Keratinocyte (primary cell): Measurements from ENCODE around the gene HLX. TPM values are rescaled to one million over a fixed set of nuclear protein-coding genes. Genes with fewer than 3 reads are reported as not detected.
A peak's percentile ranks its signal among the peaks of the same experiment; 100 is the strongest.

Experiments
- DNase-seq: peaks from one replicate; pipeline ENCODE4 v3.0.0-alpha.2; 2011; ENCODE audit warnings: low read depth, missing footprints, low spot score
- FAIRE-seq: peaks from 2 replicates; lab custom pipeline; 2011; peaks lifted over from hg19 to GRCh38; lab: Jason Lieb, UNC
- H2AFZ ChIP-seq: 2 replicates; pipeline ENCODE4 v1.6.0; 2012; ENCODE audit warnings: low read length, control low read depth, inconsistent platforms; ENCODE audit not compliant: control insufficient read depth
- H3K27ac ChIP-seq: 2 replicates; pipeline ENCODE4 v1.5.1; 2011; ENCODE audit warnings: low read length; ENCODE audit not compliant: control insufficient read depth, insufficient read depth
- H3K27me3 ChIP-seq: 3 replicates; pipeline ENCODE4 v1.6.0; 2011; ENCODE audit warnings: low read length; ENCODE audit not compliant: control insufficient read depth, insufficient read depth; ENCODE audit errors: extremely low read depth
- H3K36me3 ChIP-seq, 2 experiments: 2 replicates in 1 of 2; 3 replicates in 1 of 2; pipeline ENCODE4 v1.5.1; 2011; ENCODE audit warnings: low read length in 2 of 2, mild to moderate bottlenecking in 1 of 2; ENCODE audit not compliant: control insufficient read depth in 2 of 2, insufficient read depth in 2 of 2; ENCODE audit errors: extremely low read depth in 1 of 2
- H3K4me1 ChIP-seq: 3 replicates; pipeline ENCODE4 v1.5.1; 2011; ENCODE audit warnings: low read length; ENCODE audit not compliant: control insufficient read depth, insufficient read depth; ENCODE audit errors: extremely low read depth
- H3K4me2 ChIP-seq: 3 replicates; pipeline ENCODE4 v1.6.0; 2011; ENCODE audit warnings: low read depth, low read length; ENCODE audit not compliant: control insufficient read depth, insufficient read depth; ENCODE audit errors: extremely low read depth
- H3K4me3 ChIP-seq, 3 experiments: fragments of 200-600 bp in 1 of 3; sonication (generic) in 1 of 3; 2 replicates in 2 of 3; 3 replicates in 1 of 3; pipeline ENCODE4 v1.5.1; 2011 to 2016; ENCODE audit warnings: low read length in 3 of 3, mild to moderate bottlenecking in 3 of 3, control low read depth in 2 of 3, inconsistent platforms in 1 of 3, low read depth in 1 of 3, mixed read lengths in 1 of 3, mixed run types in 1 of 3, moderate library complexity in 1 of 3; ENCODE audit not compliant: control insufficient read depth in 2 of 3, insufficient read depth in 2 of 3; ENCODE audit errors: extremely low read depth in 1 of 3
- H3K79me2 ChIP-seq: 2 replicates; pipeline ENCODE4 v1.6.0; 2012; ENCODE audit warnings: low read length; ENCODE audit not compliant: control insufficient read depth, insufficient read depth
- H3K9ac ChIP-seq: 3 replicates; pipeline ENCODE4 v1.6.0; 2011; ENCODE audit warnings: low read length; ENCODE audit not compliant: control insufficient read depth, insufficient read depth; ENCODE audit errors: extremely low read depth
- H3K9me1 ChIP-seq: 3 replicates; pipeline ENCODE4 v1.6.0; 2011; ENCODE audit warnings: low read length; ENCODE audit not compliant: control insufficient read depth, insufficient read depth; ENCODE audit errors: extremely low read depth
- H3K9me3 ChIP-seq: 2 replicates; pipeline ENCODE4 v1.5.1; 2012; ENCODE audit warnings: low read depth, low read length; ENCODE audit not compliant: control insufficient read depth
- H4K20me1 ChIP-seq: 3 replicates; pipeline ENCODE4 v1.6.0; 2011; ENCODE audit warnings: low read length; ENCODE audit not compliant: control insufficient read depth, insufficient read depth; ENCODE audit errors: extremely low read depth
- CTCF ChIP-seq, 3 experiments: IDR thresholded peaks in 1 of 3; conservative IDR thresholded peaks in 1 of 3; optimal IDR thresholded peaks in 1 of 3; 2 replicates in 2 of 3; 3 replicates in 1 of 3; pipeline versions ENCODE3 to v1.5.1; 2011; ENCODE audit warnings: low read length in 3 of 3, mild to moderate bottlenecking in 3 of 3, moderate library complexity in 2 of 3, control low read depth in 1 of 3, inconsistent platforms in 1 of 3; ENCODE audit not compliant: insufficient read depth in 2 of 3; ENCODE audit errors: extremely low read depth in 1 of 3
- EZH2 ChIP-seq: IDR thresholded peaks from one replicate; pipeline ENCODE4 v1.6.1; 2012; ENCODE audit warnings: inconsistent platforms, mild to moderate bottlenecking, low read length, moderate library complexity
- dilution Hi-C: fragments of 300-500 bp; cut with MboI; formaldehyde crosslinking; loops from one replicate; pipeline ENCODE4 v1.7.0; 2020; ENCODE audit warnings: low sequenced_read_pairs; ENCODE audit not compliant: extremely low pct_ligation_motif_present
- polyA plus RNA-seq, 5 experiments: library from polyadenylated mRNA; depleted of rRNA in 3 of 5; stranded (reverse) in 3 of 5; stranded (forward) in 1 of 5; unstranded in 1 of 5; fragments of >200 nt; gene quantifications; 1 replicate in 1 of 5; 2 replicates in 3 of 5; 3 replicates in 1 of 5; pipeline versions ENCODE4 v1.2.1 to v1.2.3, GENCODE V29; 2011 to 2012; ENCODE audit warnings: missing spikeins in 2 of 5, low read depth in 1 of 5, low replicate concordance in 1 of 5

The HLX gene
- polyA plus RNA-seq, 1 donor (not counting 4 experiments of a cell fraction or from before 2014, with no cell fraction given), result not detected

GRCh38 chr1:220880362-220880670 lies 1.1 kb downstream of the HLX start:
- H3K4me3 ChIP-seq, result peak overlapping the region in 1 of 3 experiments; percentile 7
- no peaks in the 10 kb centered on the region for H4K20me1 ChIP-seq
- FAIRE-seq (no peak), DNase-seq (no peak)
- peak overlapping the region; percentile 69 for H3K4me2 ChIP-seq
- TF ChIP-seq EZH2 (no peak), CTCF (optimal IDR thresholded peaks at IDR 0.05 in 1 of 3, IDR thresholded peaks at IDR 0.05 in 1 of 3, conservative IDR thresholded peaks at IDR 0.05 in 1 of 3; ENCODE audit: extremely low read depth in 1 of 3, insufficient read depth in 2 of 3, low read length in 3 of 3) (no peak)
- H2AFZ ChIP-seq, result no peak overlapping the region
- peaks cover 2% of the 10 kb centered on the region for H3K9me3 ChIP-seq
- H3K36me3 ChIP-seq, result no peaks in the 10 kb centered on the region
- peaks cover 10% of the 10 kb centered on the region for H3K4me1 ChIP-seq
- H3K27me3 ChIP-seq, result peaks cover 96% of the 10 kb centered on the region
- H3K79me2 ChIP-seq, result no peaks in the 10 kb centered on the region
- no peak overlapping the region for H3K27ac ChIP-seq
- no peak overlapping the region for H3K9ac ChIP-seq
- H3K9me1 ChIP-seq, result no peaks in the 10 kb centered on the region
- dilution Hi-C loops, result no loop called here

GRCh38 chr1:220880726-220881506 lies 1.7 kb downstream of the HLX start:
- Histone ChIP-seq H3K27ac (no peak overlapping the region), H4K20me1 (no peaks in the 10 kb centered on the region), H3K4me1 (peaks cover 10% of the 10 kb centered on the region), H2AFZ (no peak overlapping the region), H3K4me2 (peak overlapping the region; percentile 49), H3K9ac (no peak overlapping the region), H3K36me3 (no peaks in the 10 kb centered on the region), H3K79me2 (no peaks in the 10 kb centered on the region), H3K4me3 (peak overlapping the region in 1 of 3 experiments; percentile 19), H3K27me3 (peaks cover 100% of the 10 kb centered on the region), H3K9me1 (no peaks in the 10 kb centered on the region), H3K9me3 (peaks cover 2% of the 10 kb centered on the region)
- DNase-seq, result no peak
- no peak for FAIRE-seq
- TF ChIP-seq EZH2 (peak; percentile 71), CTCF (optimal IDR thresholded peaks at IDR 0.05 in 1 of 3, IDR thresholded peaks at IDR 0.05 in 1 of 3, conservative IDR thresholded peaks at IDR 0.05 in 1 of 3; ENCODE audit: extremely low read depth in 1 of 3, insufficient read depth in 2 of 3, low read length in 3 of 3) (no peak)
- dilution Hi-C loops, result no loop called here
